Mammary epithelial cell (primary cell): ENCODE data around the gene PTPN13.

Experiments
- EZH2 ChIP-seq: IDR thresholded peaks from 2 replicates; pipeline ENCODE4 v1.6.1; 2012; ENCODE audit warnings: low read length, inconsistent platforms, borderline replicate concordance
- TF ChIP-seq, protein P1 (sequence below), 2 donors: IDR thresholded peaks in 1 of 2; conservative IDR thresholded peaks in 1 of 2; 2 replicates each; pipeline ENCODE4 v1.5.1; 2011 to 2012; ENCODE audit warnings: inconsistent platforms in 2 of 2, low read length in 2 of 2, mild to moderate bottlenecking in 2 of 2, control low read depth in 1 of 2, low read depth in 1 of 2; ENCODE audit not compliant: insufficient read depth in 1 of 2; ENCODE audit errors: extremely low read depth in 1 of 2

DNA sequence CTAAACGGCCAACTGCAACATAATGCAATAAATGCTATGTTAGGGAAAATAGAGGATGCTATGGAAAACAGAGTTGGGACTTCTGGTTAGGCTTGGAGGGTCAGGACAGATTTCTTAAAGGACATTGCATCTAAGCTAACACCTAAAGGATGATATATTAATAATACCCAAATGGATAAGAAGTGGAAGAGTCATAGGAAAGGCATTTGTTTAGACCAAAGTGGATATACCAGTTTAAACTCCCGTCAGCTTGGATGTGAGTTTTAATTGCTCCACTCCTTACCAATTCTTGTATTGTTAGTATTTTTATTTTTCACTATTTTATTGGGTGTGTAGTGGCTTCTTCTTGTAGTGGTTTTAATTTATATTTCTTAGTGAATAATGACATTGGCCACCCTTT, 93.9 kb downstream of the PTPN13 start:
- TF ChIP-seq, protein P1, sequence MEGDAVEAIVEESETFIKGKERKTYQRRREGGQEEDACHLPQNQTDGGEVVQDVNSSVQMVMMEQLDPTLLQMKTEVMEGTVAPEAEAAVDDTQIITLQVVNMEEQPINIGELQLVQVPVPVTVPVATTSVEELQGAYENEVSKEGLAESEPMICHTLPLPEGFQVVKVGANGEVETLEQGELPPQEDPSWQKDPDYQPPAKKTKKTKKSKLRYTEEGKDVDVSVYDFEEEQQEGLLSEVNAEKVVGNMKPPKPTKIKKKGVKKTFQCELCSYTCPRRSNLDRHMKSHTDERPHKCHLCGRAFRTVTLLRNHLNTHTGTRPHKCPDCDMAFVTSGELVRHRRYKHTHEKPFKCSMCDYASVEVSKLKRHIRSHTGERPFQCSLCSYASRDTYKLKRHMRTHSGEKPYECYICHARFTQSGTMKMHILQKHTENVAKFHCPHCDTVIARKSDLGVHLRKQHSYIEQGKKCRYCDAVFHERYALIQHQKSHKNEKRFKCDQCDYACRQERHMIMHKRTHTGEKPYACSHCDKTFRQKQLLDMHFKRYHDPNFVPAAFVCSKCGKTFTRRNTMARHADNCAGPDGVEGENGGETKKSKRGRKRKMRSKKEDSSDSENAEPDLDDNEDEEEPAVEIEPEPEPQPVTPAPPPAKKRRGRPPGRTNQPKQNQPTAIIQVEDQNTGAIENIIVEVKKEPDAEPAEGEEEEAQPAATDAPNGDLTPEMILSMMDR (conservative IDR thresholded peaks at IDR 0.05 in 1 of 2, IDR thresholded peaks at IDR 0.05 in 1 of 2; ENCODE audit: extremely low read depth in 1 of 2, insufficient read depth in 1 of 2, low read depth in 1 of 2, low read length in 2 of 2): no peak
- TF ChIP-seq EZH2: no peak
